ENCODE results near the gene SIGLEC1.

Gene SIGLEC1

GRCh38 chr20:3701061-3701998 is 11.1 kb downstream of the SIGLEC1 start:
- DNase-seq (ENCODE audit: low read depth): no peak

GRCh38 chr20:3699037-3699436 is 13.4 kb downstream of the SIGLEC1 start:
- no peak for DNase-seq (ENCODE audit: low read depth)

- no peak for DNase-seq (ENCODE audit: low read depth)
Observed at GRCh38 chr20:3698591-3699001, 13.8 kb downstream of the SIGLEC1 start.

GRCh38 chr20:3697588-3698305 is 14.7 kb downstream of the SIGLEC1 start:
- peak; percentile 19 for DNase-seq (ENCODE audit: low read depth)

- no peak for DNase-seq (ENCODE audit: low read depth)
Observed at GRCh38 chr20:3696745-3697587, 15.4 kb downstream of the SIGLEC1 start.

GRCh38 chr20:3696200-3696599 is 16.2 kb downstream of the SIGLEC1 start:
- no peak for DNase-seq (ENCODE audit: low read depth)

- no peak for DNase-seq (ENCODE audit: low read depth)
Observed at GRCh38 chr20:3694864-3695263, 17.5 kb downstream of the SIGLEC1 start.

- no peak for DNase-seq (ENCODE audit: low read depth)
Observed at GRCh38 chr20:3693376-3693775, 19.0 kb downstream of the SIGLEC1 start.

- no peak for DNase-seq (ENCODE audit: low read depth)
Observed at GRCh38 chr20:3692706-3693294, 19.6 kb downstream of the SIGLEC1 start.

- DNase-seq (ENCODE audit: low read depth): no peak
Observed at GRCh38 chr20:3691897-3692296, 20.5 kb downstream of the SIGLEC1 start.

GRCh38 chr20:3691306-3691705 is 21.1 kb downstream of the SIGLEC1 start:
- no peak for DNase-seq (ENCODE audit: low read depth)

- no peak for DNase-seq (ENCODE audit: low read depth)
Observed at GRCh38 chr20:3690413-3690812, 22.0 kb downstream of the SIGLEC1 start.

GRCh38 chr20:3689978-3690377 is 22.4 kb downstream of the SIGLEC1 start:
- no peak for DNase-seq (ENCODE audit: low read depth)

- peak; percentile 60 for DNase-seq (ENCODE audit: low read depth)
Observed at GRCh38 chr20:3687655-3688054, 24.7 kb downstream of the SIGLEC1 start.

- peak; percentile 63 for DNase-seq (ENCODE audit: low read depth)
Observed at GRCh38 chr20:3686867-3687321, 25.5 kb downstream of the SIGLEC1 start.

- no peak for DNase-seq (ENCODE audit: low read depth)
Observed at GRCh38 chr20:3686421-3686820, 26.0 kb downstream of the SIGLEC1 start.

- DNase-seq (ENCODE audit: low read depth): peak; percentile 12
Observed at GRCh38 chr20:3685341-3685740, 27.1 kb downstream of the SIGLEC1 start.

GRCh38 chr20:3681931-3682781 is 30.2 kb downstream of the SIGLEC1 start, which contains the start of gene ADAM33:
Gene ADAM33, minus strand, starts transcription at chr20:3682010. Its CDS starts 6 bp downstream, at chr20:3682004.
- peak; percentile 39 for DNase-seq (ENCODE audit: low read depth)

GRCh38 chr20:3681352-3681930 is 31.0 kb downstream of the SIGLEC1 start:
- no peak for DNase-seq (ENCODE audit: low read depth)

- DNase-seq (ENCODE audit: low read depth): no peak
Observed at GRCh38 chr20:3680701-3681351, 31.6 kb downstream of the SIGLEC1 start.

Data from ELR (cell line).